AG08396 (cell line): ENCODE data around the gene KLF18.
"Not testable (repeated sequence)": the region's sequence is repeated elsewhere in the genome, so short reads cannot be mapped to it uniquely, and the experiment has no call there.

Experiments used
- DNase-seq: peaks from one replicate; pipeline ENCODE4 v3.0.0; 2012; ENCODE audit warnings: low spot score, mixed read lengths

KLF18 gene

GRCh38 chr1:44120398-44120949 is 21.0 kb downstream of the KLF18 start:
- DNase-seq: no peak

GRCh38 chr1:44119525-44119924 is 21.9 kb downstream of the KLF18 start:
- no peak for DNase-seq

GRCh38 chr1:44118682-44119081 is 22.7 kb downstream of the KLF18 start, which contains the start of gene KLF17:
Gene KLF17 (plus strand): TSS chr1:44118821. CDS start chr1:44118908, 87 bp downstream.
- DNase-seq: no peak

GRCh38 chr1:44117272-44117671 is 24.2 kb downstream of the KLF18 start:
- DNase-seq: not testable (repeated sequence)

- no peak for DNase-seq
Measured at GRCh38 chr1:44114098-44114497, 27.3 kb downstream of the KLF18 start.

GRCh38 chr1:44113095-44113609 is 28.3 kb downstream of the KLF18 start:
- no peak for DNase-seq

- no peak for DNase-seq
Measured at GRCh38 chr1:44112486-44112885, 28.9 kb downstream of the KLF18 start.

- no peak for DNase-seq
Measured at GRCh38 chr1:44111861-44112260, 29.6 kb downstream of the KLF18 start.

- DNase-seq: no peak
Measured at GRCh38 chr1:44110916-44111315, 30.5 kb downstream of the KLF18 start.

- no peak for DNase-seq
Measured at GRCh38 chr1:44108971-44109370, 32.5 kb downstream of the KLF18 start.

- DNase-seq: peak; percentile 78
Measured at GRCh38 chr1:44108241-44108640, 33.2 kb downstream of the KLF18 start.

- no peak for DNase-seq
Measured at GRCh38 chr1:44105810-44106209, 35.6 kb downstream of the KLF18 start.

GRCh38 chr1:44103270-44104131 is 37.9 kb downstream of the KLF18 start:
- DNase-seq: no peak

- DNase-seq: no peak
Measured at GRCh38 chr1:44101328-44101727, 40.1 kb downstream of the KLF18 start.

GRCh38 chr1:44100183-44100868 is 41.1 kb downstream of the KLF18 start:
- no peak for DNase-seq

GRCh38 chr1:44094047-44094446 is 47.4 kb downstream of the KLF18 start:
- no peak for DNase-seq

GRCh38 chr1:44090429-44091252 is 50.8 kb downstream of the KLF18 start:
- no peak for DNase-seq

GRCh38 chr1:44089371-44090048 is 51.9 kb downstream of the KLF18 start:
- DNase-seq: no peak
